Right ventricle myocardium superior (tissue), 1 donor: ENCODE results near the gene NUMB. TPM values are rescaled to one million over a fixed set of nuclear protein-coding genes. Genes with fewer than 3 reads are reported as not detected.

Source experiments
- ATAC-seq: fragments of 200-7000 bp; cut with Tn5 transposase; one replicate; pipeline ENCODE4 v1.9.1; 2020; ENCODE audit warnings: mild to moderate bottlenecking; ENCODE audit not compliant: poor library complexity
- DNase-seq: peaks from one replicate; pipeline ENCODE4 v3.0.0-alpha.2; 2020
- intact Hi-C: fragments of 100-400 bp; cut with DNase I; formaldehyde crosslinking; loops from one replicate; pipeline ENCODE4 v1.11.2; 2022
- total RNA-seq: library from RNA; stranded (reverse); fragmentation: NEBNext Ultra II Directional; extraction: Animal tissue kit (Norgen Biotek cat#: 25700); gene quantifications from one replicate; pipeline ENCODE4 v1.2.1, GENCODE V29; 2021
- donor health status: DM: no; HTN: yes; CAD: no; lungs with severe emphysema.

The NUMB gene
- total RNA-seq, 1 donor from 2014 or later = 37.2 TPM

- intact Hi-C loops = no loop called here
- no peak for DNase-seq
Measured at GRCh38 chr14:73243748-73244147, 214.6 kb downstream of the NUMB start.

GRCh38 chr14:73243341-73243740 lies 215.0 kb downstream of the NUMB start:
- DNase-seq (no peak), ATAC-seq (no peak)
- intact Hi-C loops = no loop called here

More at GRCh38 chr14:73243748-73244147, 214.6 kb downstream of the NUMB start:
- no peak for ATAC-seq

GRCh38 chr14:73242357-73242901 lies 215.9 kb downstream of the NUMB start:
- ATAC-seq (no peak), DNase-seq (no peak)
- intact Hi-C loops = no loop called here

- intact Hi-C loops = no loop called here
- no peak for ATAC-seq
- DNase-seq = no peak
Measured at GRCh38 chr14:73241481-73242165, 216.7 kb downstream of the NUMB start.

GRCh38 chr14:73240816-73241480 lies 217.4 kb downstream of the NUMB start:
- no peak for ATAC-seq
- DNase-seq = peak; percentile 59
- intact Hi-C loops = no loop called here

GRCh38 chr14:73239393-73240241 lies 218.7 kb downstream of the NUMB start:
- DNase-seq = peak; percentile 78
- intact Hi-C loops = no loop called here
- peak; percentile 67 for ATAC-seq

- peak; percentile 9 for ATAC-seq
- intact Hi-C loops = no loop called here
- DNase-seq = no peak
Measured at GRCh38 chr14:73238941-73239340, 219.4 kb downstream of the NUMB start.

GRCh38 chr14:73238424-73238852 lies 219.9 kb downstream of the NUMB start:
- DNase-seq (no peak), ATAC-seq (no peak)
- intact Hi-C loops = no loop called here

- DNase-seq = no peak
- intact Hi-C loops = no loop called here
- ATAC-seq = peak; percentile 11
Measured at GRCh38 chr14:73237786-73238423, 220.4 kb downstream of the NUMB start.

- intact Hi-C loops = no loop called here
- DNase-seq = peak; percentile 67
- peak; percentile 48 for ATAC-seq
Measured at GRCh38 chr14:73237219-73237785, 221.0 kb downstream of the NUMB start, which contains the start of gene PAPLN. TSS of gene PAPLN (plus strand) at chr14:73237506. CDS start at chr14:73239779, 2,273 bp downstream.

GRCh38 chr14:73236752-73237218 lies 221.6 kb downstream of the NUMB start:
- DNase-seq (no peak), ATAC-seq (no peak)
- intact Hi-C loops = no loop called here

- ATAC-seq (no peak), DNase-seq (no peak)
- intact Hi-C loops = no loop called here
Measured at GRCh38 chr14:73236157-73236556, 222.2 kb downstream of the NUMB start.

- ATAC-seq (no peak), DNase-seq (no peak)
- intact Hi-C loops = no loop called here
Measured at GRCh38 chr14:73235531-73236155, 222.7 kb downstream of the NUMB start.

GRCh38 chr14:73234586-73235394 lies 223.6 kb downstream of the NUMB start:
- ATAC-seq = no peak
- no peak for DNase-seq
- intact Hi-C loops = no loop called here

GRCh38 chr14:73234029-73234428 lies 224.3 kb downstream of the NUMB start:
- ATAC-seq = no peak

GRCh38 chr14:73233564-73233963 lies 224.8 kb downstream of the NUMB start:
- ATAC-seq = no peak
- DNase-seq = no peak
- intact Hi-C loops = no loop called here

More at GRCh38 chr14:73234029-73234428, 224.3 kb downstream of the NUMB start:
- intact Hi-C loops = no loop called here
- no peak for DNase-seq

GRCh38 chr14:73232984-73233383 lies 225.4 kb downstream of the NUMB start:
- DNase-seq (no peak), ATAC-seq (no peak)
- intact Hi-C loops = no loop called here
